Caki2 (cell line): ENCODE measurements around the gene MEIS2. TPM values are rescaled to one million over a fixed set of nuclear protein-coding genes. Genes with fewer than 3 reads are reported as not detected.

ENCODE experiments used
- DNase-seq: peaks from one replicate; pipeline ENCODE4 v3.0.0-alpha.2; 2015; ENCODE audit warnings: low read depth
- in situ Hi-C: cut with HindIII; loops from 2 replicates; pipeline ENCODE4 v1.10.0; 2016; ENCODE audit warnings: low sequenced_read_pairs, low pct_unique_long_range_greater_than_20kb, mixed read lengths
- total RNA-seq: library from RNA; depleted of rRNA; stranded (reverse); fragments of >200 nt; shearing (Covaris generic); gene quantifications from 2 replicates; pipeline ENCODE4 v1.2.3, GENCODE V29; 2014; ENCODE audit warnings: low replicate concordance

Gene MEIS2
- total RNA-seq, 1 experiment from 2014 or later, result 22.0 TPM

- in situ Hi-C loops, result no loop called here
- DNase-seq, result peak; percentile 38
These were observed 216.4 kb downstream of the MEIS2 start for GRCh38 chr15:36883713-36884517.

- in situ Hi-C loops, result no loop called here
- no peak for DNase-seq
These were observed 217.7 kb downstream of the MEIS2 start for GRCh38 chr15:36882487-36883131.

- in situ Hi-C loops, result no loop called here
- no peak for DNase-seq
These were observed 218.3 kb downstream of the MEIS2 start for GRCh38 chr15:36882056-36882455.

GRCh38 chr15:36881516-36881915 lies 218.8 kb downstream of the MEIS2 start:
- no peak for DNase-seq
- in situ Hi-C loops, result no loop called here

- in situ Hi-C loops, result no loop called here
- DNase-seq, result no peak
These were observed 219.4 kb downstream of the MEIS2 start for GRCh38 chr15:36880913-36881460.

- in situ Hi-C loops, result no loop called here
- DNase-seq, result no peak
These were observed 220.0 kb downstream of the MEIS2 start for GRCh38 chr15:36880224-36880912.

- DNase-seq, result no peak
- in situ Hi-C loops, result no loop called here
These were observed 220.7 kb downstream of the MEIS2 start for GRCh38 chr15:36879568-36880222.

GRCh38 chr15:36878684-36879262 lies 221.6 kb downstream of the MEIS2 start:
- in situ Hi-C loops, result no loop called here

GRCh38 chr15:36877796-36878683 lies 222.3 kb downstream of the MEIS2 start:
- in situ Hi-C loops, result no loop called here
- no peak for DNase-seq

More at GRCh38 chr15:36878684-36879262, 221.6 kb downstream of the MEIS2 start:
- DNase-seq, result no peak

- no peak for DNase-seq
- in situ Hi-C loops, result no loop called here
These were observed 223.1 kb downstream of the MEIS2 start for GRCh38 chr15:36877294-36877693.

GRCh38 chr15:36875740-36876334 lies 224.5 kb downstream of the MEIS2 start:
- in situ Hi-C loops, result no loop called here

GRCh38 chr15:36874930-36875329 lies 225.4 kb downstream of the MEIS2 start:
- DNase-seq, result no peak
- in situ Hi-C loops, result no loop called here

More at GRCh38 chr15:36875740-36876334, 224.5 kb downstream of the MEIS2 start:
- DNase-seq, result no peak

GRCh38 chr15:36867436-36867835 lies 232.9 kb downstream of the MEIS2 start:
- DNase-seq, result no peak
- in situ Hi-C loops, result no loop called here

GRCh38 chr15:36866896-36867295 lies 233.5 kb downstream of the MEIS2 start:
- in situ Hi-C loops, result no loop called here

GRCh38 chr15:36863570-36863969 lies 236.8 kb downstream of the MEIS2 start:
- DNase-seq, result no peak
- in situ Hi-C loops, result no loop called here

More at GRCh38 chr15:36866896-36867295, 233.5 kb downstream of the MEIS2 start:
- no peak for DNase-seq

- DNase-seq, result no peak
These were observed 239.6 kb downstream of the MEIS2 start for GRCh38 chr15:36860792-36861191.

GRCh38 chr15:36858423-36858822 lies 241.9 kb downstream of the MEIS2 start:
- no peak for DNase-seq
- in situ Hi-C loops, result no loop called here

More at GRCh38 chr15:36860792-36861191, 239.6 kb downstream of the MEIS2 start:
- in situ Hi-C loops, result no loop called here
